Progenitor cell of endocrine pancreas (in vitro differentiated cells): ENCODE measurements around the gene OR1D5. TPM values are rescaled to one million over a fixed set of nuclear protein-coding genes. Genes with fewer than 3 reads are reported as not detected.
"Not testable (repeated sequence)": the region's sequence is repeated elsewhere in the genome, so short reads cannot be mapped to it uniquely, and the experiment has no call there.

ENCODE experiments used
- DNase-seq: peaks from one replicate; pipeline ENCODE4 v3.0.0; 2021; ENCODE audit warnings: low spot score; ENCODE audit not compliant: unreplicated experiment
- H3K27ac Mint-ChIP-seq: 2 replicates; pipeline ENCODE4 v1.8.0; 2021; ENCODE audit warnings: mild to moderate bottlenecking, moderate library complexity, mixed read lengths
- H3K27me3 Mint-ChIP-seq: 2 replicates; pipeline ENCODE4 v1.8.0; 2021; ENCODE audit warnings: mixed read lengths
- H3K36me3 Mint-ChIP-seq: 2 replicates; pipeline ENCODE4 v1.8.0; 2022; ENCODE audit warnings: mixed read lengths; ENCODE audit not compliant: insufficient read depth
- H3K4me1 Mint-ChIP-seq: 2 replicates; pipeline ENCODE4 v1.8.0; 2021; ENCODE audit warnings: low read depth, mixed read lengths
- H3K4me3 Mint-ChIP-seq: 2 replicates; pipeline ENCODE4 v1.8.0; 2021; ENCODE audit warnings: low read depth, mild to moderate bottlenecking, moderate library complexity, mixed read lengths
- H3K9me3 Mint-ChIP-seq: 2 replicates; pipeline ENCODE4 v1.8.0; 2021; ENCODE audit warnings: low read depth, mixed read lengths
- long read RNA-seq: library from polyadenylated mRNA; unstranded; transcript quantifications from one replicate; pipeline ENCODE4 v2.0.0, GENCODE V29; 2020
- total RNA-seq: library from RNA; stranded (reverse); gene quantifications from 2 replicates; pipeline ENCODE4 v1.2.1, GENCODE V29; 2021
- TF ChIP-seq, protein P1 (sequence below): fragments of 200-600 bp; sonication (generic); IDR thresholded peaks from one replicate; pipeline ENCODE4 v1.5.0; 2021; ENCODE audit warnings: antibody characterized with exemption, mild to moderate bottlenecking; ENCODE audit not compliant: unreplicated experiment

OR1D5 gene, protein sequence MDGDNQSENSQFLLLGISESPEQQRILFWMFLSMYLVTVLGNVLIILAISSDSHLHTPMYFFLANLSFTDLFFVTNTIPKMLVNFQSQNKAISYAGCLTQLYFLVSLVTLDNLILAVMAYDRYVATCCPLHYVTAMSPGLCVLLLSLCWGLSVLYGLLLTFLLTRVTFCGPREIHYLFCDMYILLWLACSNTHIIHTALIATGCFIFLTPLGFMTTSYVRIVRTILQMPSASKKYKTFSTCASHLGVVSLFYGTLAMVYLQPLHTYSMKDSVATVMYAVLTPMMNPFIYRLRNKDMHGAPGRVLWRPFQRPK
- not detected in 2 replicates for total RNA-seq
- long read RNA-seq, result 0 reads

DNA sequence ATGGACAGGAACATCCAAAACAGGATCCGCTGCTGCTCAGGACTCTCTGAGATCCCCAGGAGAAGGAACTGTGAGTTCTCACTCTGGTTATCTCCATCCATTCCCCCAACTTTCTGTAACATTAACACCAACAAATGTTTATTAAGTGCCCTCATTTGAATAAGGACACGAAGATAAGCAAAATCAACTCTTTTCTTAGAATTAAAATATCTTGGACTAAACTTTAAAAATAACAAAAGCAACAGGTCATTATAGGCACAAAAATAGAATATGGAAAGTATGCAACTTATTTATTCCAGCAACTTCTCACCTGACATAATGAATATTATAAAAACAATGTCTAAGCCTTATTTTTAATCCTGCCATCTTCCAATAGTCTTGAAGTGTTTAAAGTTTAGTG is at the start of gene OR1D5:
Gene OR1D5 (minus strand): TSS at position 101 of the 400 bp plus-strand sequence. CDS start 0 bp downstream, at position 101.
- not testable (repeated sequence) for DNase-seq, H3K4me1 Mint-ChIP-seq, H3K27ac Mint-ChIP-seq, H3K36me3 Mint-ChIP-seq, H3K4me3 Mint-ChIP-seq, H3K27me3 Mint-ChIP-seq, H3K9me3 Mint-ChIP-seq

DNA sequence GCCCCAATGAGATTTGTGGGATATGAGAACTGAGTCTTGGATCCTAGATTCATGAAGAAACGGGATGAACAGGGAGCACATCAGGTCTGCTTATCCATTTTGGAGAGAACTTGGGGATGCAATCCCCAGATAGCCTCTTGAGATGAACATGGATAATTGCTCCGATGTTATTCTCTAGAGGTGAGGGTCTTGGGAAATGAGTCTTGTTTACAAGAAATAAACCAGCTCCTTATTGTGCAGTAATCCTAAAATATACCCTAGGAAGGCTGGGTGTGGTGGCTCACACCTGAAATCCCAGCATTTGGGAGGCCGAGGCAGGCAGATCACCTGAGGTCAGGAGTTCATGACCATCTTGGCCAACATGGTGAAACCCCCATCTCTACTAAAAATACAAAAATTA is 40.9 kb upstream of the OR1D5 start, which contains the start of gene OR1D2:
Gene OR1D2 (minus strand): TSS at position 101 of the 400 bp plus-strand sequence. CDS start 11,426 bp downstream, outside the sequence.
- no peaks in the 10 kb centered on the region for H3K36me3 Mint-ChIP-seq
- H3K4me1 Mint-ChIP-seq, result no peaks in the 10 kb centered on the region
- H3K9me3 Mint-ChIP-seq, result peaks cover 50% of the 10 kb centered on the region

DNA sequence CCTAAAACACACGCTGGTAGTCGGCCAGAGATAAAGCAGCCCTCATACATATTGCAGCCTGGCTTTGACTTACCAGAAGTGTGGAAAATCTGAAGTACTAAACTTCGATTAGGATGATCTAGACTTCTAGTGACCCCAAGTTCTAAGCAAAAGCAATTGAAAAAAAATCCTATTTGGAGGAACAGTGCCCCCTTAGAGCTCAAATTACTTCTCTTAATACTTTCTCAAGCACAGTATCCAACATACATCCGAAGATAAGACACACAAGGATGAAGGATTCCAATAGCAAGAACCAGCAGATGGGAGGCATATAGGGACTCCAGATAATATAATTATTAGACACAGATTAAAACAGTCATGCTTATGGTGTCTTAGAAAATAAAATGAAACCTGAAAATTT is 10.4 kb upstream of the OR1D5 start:
- H3K4me1 Mint-ChIP-seq, DNase-seq, H3K4me3 Mint-ChIP-seq, H3K36me3 Mint-ChIP-seq, H3K27me3 Mint-ChIP-seq, H3K27ac Mint-ChIP-seq: not testable (repeated sequence)
- peaks cover 18% of the 10 kb centered on the region for H3K9me3 Mint-ChIP-seq

More for the DNA sequence above, 40.9 kb upstream of the OR1D5 start, which contains the start of gene OR1D2:
- Mint-ChIP-seq H3K27ac (no peak within 1 kb of the TSS), H3K4me3 (no peak within 1 kb of the TSS), H3K27me3 (no peaks in the 10 kb centered on the region)
- TF ChIP-seq, protein P1, sequence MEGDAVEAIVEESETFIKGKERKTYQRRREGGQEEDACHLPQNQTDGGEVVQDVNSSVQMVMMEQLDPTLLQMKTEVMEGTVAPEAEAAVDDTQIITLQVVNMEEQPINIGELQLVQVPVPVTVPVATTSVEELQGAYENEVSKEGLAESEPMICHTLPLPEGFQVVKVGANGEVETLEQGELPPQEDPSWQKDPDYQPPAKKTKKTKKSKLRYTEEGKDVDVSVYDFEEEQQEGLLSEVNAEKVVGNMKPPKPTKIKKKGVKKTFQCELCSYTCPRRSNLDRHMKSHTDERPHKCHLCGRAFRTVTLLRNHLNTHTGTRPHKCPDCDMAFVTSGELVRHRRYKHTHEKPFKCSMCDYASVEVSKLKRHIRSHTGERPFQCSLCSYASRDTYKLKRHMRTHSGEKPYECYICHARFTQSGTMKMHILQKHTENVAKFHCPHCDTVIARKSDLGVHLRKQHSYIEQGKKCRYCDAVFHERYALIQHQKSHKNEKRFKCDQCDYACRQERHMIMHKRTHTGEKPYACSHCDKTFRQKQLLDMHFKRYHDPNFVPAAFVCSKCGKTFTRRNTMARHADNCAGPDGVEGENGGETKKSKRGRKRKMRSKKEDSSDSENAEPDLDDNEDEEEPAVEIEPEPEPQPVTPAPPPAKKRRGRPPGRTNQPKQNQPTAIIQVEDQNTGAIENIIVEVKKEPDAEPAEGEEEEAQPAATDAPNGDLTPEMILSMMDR, result no peak
- no peak for DNase-seq

DNA sequence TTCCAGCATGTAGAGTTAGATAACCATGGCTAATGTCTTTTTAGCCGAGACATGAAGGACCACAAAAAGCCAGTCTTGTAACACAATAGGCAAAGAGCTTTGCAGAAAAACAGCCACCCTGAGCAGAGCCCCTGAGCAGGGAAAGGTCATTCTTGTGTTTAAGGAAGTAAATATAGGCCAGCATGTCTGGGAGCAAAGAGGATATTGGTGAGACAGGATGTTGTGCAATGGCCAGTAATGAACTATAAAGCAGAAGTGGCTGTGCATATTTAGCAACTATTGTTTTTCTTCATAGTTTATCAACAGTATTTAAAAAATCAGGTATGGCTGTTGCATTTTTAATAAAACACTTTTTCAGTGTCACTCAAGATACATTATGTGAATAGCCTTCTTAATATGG is 1.8 kb upstream of the OR1D5 start:
- not testable (repeated sequence) for H3K27ac Mint-ChIP-seq, H3K9me3 Mint-ChIP-seq, H3K4me1 Mint-ChIP-seq, H3K4me3 Mint-ChIP-seq, H3K36me3 Mint-ChIP-seq, H3K27me3 Mint-ChIP-seq, DNase-seq

DNA sequence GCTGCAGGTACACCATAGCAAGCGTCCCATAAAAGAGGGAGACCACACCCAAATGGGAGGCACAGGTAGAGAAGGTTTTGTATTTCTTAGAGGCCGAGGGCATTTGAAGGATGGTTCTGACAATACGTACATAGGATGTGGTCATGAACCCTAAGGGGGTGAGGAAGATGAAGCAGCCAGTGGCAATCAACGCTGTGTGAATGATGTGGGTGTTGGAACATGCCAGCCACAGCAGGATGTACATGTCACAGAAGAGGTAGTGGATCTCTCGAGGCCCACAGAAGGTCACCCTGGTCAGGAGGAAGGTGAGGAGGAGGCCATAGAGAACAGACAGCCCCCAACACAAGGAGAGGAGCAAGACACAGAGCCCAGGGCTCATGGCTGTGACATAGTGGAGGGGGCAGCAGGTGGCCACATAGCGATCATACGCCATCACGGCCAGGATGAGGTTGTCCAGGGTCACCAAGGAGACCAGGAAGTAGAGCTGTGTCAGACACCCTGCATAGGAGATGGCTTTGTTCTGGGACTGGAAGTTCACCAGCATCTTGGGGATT is 506 bp downstream of the OR1D5 start:
- not testable (repeated sequence) for H3K9me3 Mint-ChIP-seq, H3K27ac Mint-ChIP-seq, H3K36me3 Mint-ChIP-seq, H3K4me1 Mint-ChIP-seq, DNase-seq, H3K4me3 Mint-ChIP-seq, H3K27me3 Mint-ChIP-seq

DNA sequence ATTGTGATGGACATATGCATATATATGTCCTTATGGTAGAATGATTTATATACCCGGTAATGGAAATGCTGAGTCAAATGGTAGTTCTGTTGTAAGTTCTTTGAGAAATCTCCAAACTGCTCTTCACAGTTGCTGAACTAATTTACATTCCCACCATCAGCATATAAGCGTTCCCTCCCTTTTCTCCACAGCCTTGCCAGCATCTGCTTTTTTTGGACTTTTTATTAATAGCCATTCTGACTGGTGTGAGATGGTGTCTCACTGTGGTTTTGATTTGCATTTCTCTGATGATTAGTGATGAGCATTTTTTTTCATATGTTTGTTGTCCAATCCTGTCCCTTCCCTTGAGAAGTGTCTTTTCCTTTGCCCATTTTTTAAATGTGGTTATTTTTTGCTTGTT is 8.5 kb downstream of the OR1D5 start:
- H3K36me3 Mint-ChIP-seq, H3K27ac Mint-ChIP-seq, H3K4me3 Mint-ChIP-seq, DNase-seq, H3K27me3 Mint-ChIP-seq, H3K4me1 Mint-ChIP-seq, H3K9me3 Mint-ChIP-seq: not testable (repeated sequence)

DNA sequence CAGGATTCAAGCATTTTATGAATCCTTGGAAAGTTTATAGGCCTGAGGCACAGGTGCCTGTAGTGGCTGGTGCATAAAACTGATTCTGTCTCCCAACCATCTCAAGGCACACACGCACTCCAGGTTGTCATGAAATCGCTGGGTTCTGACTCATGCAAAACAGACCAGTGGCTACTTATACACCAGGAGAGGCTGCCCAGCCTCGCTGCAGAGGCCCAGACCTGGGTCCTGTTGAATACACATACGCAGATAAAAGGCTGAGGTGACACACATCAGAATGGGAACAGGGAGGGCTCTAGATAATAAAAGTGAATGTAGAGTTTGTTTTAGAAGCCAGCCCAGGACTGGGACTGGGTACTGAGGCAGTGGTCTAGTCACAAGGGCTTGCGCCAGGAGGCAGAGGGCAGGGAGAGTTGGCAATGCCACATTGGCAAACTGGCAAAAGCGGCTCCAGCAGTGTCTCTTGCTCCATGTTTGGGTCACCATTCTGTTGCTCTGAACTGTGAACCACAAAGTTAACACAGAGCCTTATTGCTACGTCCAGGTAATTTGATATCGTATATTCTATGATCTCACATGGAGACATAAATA is 13.6 kb downstream of the OR1D5 start:
- no peak for DNase-seq
- H3K27me3 Mint-ChIP-seq, result peaks cover 17% of the 10 kb centered on the region
- H3K9me3 Mint-ChIP-seq, result no peaks in the 10 kb centered on the region
- peak overlapping the region; percentile 93 for H3K4me3 Mint-ChIP-seq
- TF ChIP-seq, protein P1, result no peak
- H3K27ac Mint-ChIP-seq, result no peak overlapping the region
- H3K4me1 Mint-ChIP-seq, result no peaks in the 10 kb centered on the region
- no peaks in the 10 kb centered on the region for H3K36me3 Mint-ChIP-seq
